Measurements from ENCODE around the gene INSIG1.

INSIG1 gene

GRCh38 chr7:155356323-155357105, 58.8 kb downstream of the INSIG1 start:
- TF ChIP-seq CTCF (IDR thresholded peaks at IDR 0.05; ENCODE audit: control insufficient read depth, extremely low read depth, insufficient read depth): peak; percentile 36; the same call in 1 of the 2 replicates
- no peak overlapping the region for H3K4me3 ChIP-seq (ENCODE audit: low read depth, low read length)
- no peak for DNase-seq (ENCODE audit: low read depth)

GRCh38 chr7:155357573-155358041, 59.9 kb downstream of the INSIG1 start:
- no peak for TF ChIP-seq CTCF (IDR thresholded peaks at IDR 0.05; ENCODE audit: control insufficient read depth, extremely low read depth, insufficient read depth)
- no peak for DNase-seq (ENCODE audit: low read depth)
- no peak overlapping the region for H3K4me3 ChIP-seq (ENCODE audit: low read depth, low read length)

- no peak overlapping the region for H3K4me3 ChIP-seq (ENCODE audit: low read depth, low read length)
- no peak for TF ChIP-seq CTCF (IDR thresholded peaks at IDR 0.05; ENCODE audit: control insufficient read depth, extremely low read depth, insufficient read depth)
- DNase-seq (ENCODE audit: low read depth): no peak
Observed at GRCh38 chr7:155358066-155358947, 60.6 kb downstream of the INSIG1 start.

GRCh38 chr7:155358948-155359712, 61.5 kb downstream of the INSIG1 start:
- TF ChIP-seq CTCF (IDR thresholded peaks at IDR 0.05; ENCODE audit: control insufficient read depth, extremely low read depth, insufficient read depth): no peak
- DNase-seq (ENCODE audit: low read depth): no peak
- H3K4me3 ChIP-seq (ENCODE audit: low read depth, low read length): no peak overlapping the region
